Pulmonary artery endothelial cell (primary cell): ENCODE results near the gene ZDHHC14. TPM values are rescaled to one million over a fixed set of nuclear protein-coding genes. Genes with fewer than 3 reads are reported as not detected.
A peak's percentile ranks its signal among the peaks of the same experiment; 100 is the strongest.

ENCODE experiments used
- DNase-seq: peaks from one replicate; pipeline ENCODE4 v3.0.0-alpha.2; 2011; ENCODE audit warnings: low read depth, low spot score
- total RNA-seq: library from RNA; depleted of rRNA; stranded (reverse); fragments of >200 nt; gene quantifications from 2 replicates; pipeline ENCODE4 v1.2.3, GENCODE V29; 2014

ZDHHC14 gene
- total RNA-seq, 1 donor from 2014 or later = 9.4 TPM

DNA sequence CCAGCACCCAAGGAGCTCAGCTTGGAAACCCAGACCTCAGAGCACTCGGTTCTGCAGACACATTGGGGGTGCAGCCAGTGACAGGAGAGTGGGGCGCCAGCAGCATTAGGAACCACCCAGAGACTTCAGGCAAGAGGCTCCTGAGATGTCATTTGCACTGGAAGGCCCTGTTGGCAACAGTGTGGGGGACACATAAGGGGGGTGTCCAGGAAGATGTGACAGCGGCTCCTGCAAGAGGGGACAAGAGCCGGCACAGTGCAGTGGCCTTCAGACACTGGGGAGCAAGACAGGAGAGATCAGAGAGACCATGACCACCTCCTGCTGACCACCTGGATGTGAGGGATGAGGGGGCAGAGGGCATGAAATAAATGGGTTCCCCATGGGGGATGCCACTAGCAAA lies 235.0 kb downstream of the ZDHHC14 start:
- no peak for DNase-seq

GRCh38 chr6:157620944-157621343 lies 240.0 kb downstream of the ZDHHC14 start:
- DNase-seq = no peak

- DNase-seq = no peak
Measured at GRCh38 chr6:157621406-157621805, 240.4 kb downstream of the ZDHHC14 start.

DNA sequence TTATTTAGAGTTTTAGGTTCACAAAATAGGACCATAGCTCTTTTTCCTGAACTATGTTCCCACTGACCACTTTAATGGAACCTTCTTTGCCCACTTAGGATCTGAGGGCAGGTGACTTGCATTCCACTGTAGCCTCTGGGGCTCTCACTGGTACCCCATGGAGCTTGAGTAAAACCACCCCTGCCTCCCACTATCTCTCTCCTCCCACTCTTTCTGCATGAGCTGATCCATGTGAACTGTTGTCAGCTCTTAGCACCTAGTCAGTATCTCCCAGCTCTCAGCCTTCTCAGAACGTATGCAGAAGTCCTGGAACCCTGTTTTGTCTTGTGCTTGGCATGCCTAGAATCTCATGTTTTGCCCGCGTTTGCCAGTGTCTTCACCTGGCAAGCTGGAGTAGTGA lies 241.4 kb downstream of the ZDHHC14 start:
- DNase-seq = no peak

- DNase-seq = no peak
Measured at GRCh38 chr6:157625111-157625510, 244.1 kb downstream of the ZDHHC14 start.

- DNase-seq = no peak
Measured at GRCh38 chr6:157625764-157626163, 244.8 kb downstream of the ZDHHC14 start.

DNA sequence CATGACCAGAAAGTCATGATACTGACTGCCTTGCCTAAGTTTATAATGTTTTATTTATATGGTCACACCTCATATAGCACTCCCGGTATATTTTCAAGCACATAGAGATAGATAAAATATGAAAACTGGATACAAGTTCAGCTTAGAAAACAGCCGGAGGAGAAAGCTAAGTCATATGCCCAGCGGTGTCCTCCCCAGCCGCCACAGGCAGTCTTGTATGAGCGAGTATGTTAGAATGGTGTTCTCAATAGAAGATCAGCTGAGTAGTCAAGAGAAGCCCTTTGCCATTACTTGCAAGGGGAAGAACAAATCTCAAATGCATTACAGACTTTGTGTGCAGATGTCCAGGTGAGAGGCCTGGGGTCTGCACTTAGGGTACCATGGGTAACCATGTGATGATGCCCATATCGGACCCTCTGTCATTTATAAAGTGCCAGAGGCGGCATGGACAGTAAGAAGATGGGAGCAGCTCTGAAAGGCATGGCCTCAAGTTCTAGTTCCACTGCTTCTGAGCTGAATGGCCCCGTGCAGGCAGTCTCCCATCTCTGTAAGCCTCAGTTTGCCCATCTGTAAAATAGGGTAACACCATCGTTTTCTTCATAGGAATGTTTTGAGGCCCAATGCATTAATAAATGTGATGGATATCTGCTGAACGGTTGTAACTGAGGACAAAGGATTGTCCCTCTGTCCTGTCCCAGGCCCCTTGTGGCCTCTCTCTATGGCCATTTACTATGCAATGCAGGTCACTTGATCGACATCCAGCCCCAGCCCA lies 246.4 kb downstream of the ZDHHC14 start:
- DNase-seq = no peak

DNA sequence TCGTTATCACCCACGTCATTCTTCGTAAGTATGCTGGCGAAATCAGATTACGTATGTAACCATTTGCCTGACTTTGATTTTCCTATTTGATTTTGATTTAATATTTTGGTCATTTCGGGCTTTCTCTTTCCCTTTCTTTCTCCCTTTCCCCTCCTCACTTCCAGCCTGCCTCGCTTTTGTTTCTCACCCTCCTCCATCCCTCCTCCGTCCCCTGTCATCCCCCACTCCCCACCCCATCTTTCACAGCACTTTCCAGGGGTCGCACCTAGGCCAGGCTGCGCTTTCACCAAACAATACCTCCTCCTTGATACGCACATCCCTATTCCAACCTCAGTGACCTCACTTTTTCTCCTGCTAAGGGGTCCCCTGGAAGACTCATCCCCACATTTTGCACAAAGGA lies 247.5 kb downstream of the ZDHHC14 start:
- no peak for DNase-seq

GRCh38 chr6:157629220-157629619 lies 248.2 kb downstream of the ZDHHC14 start:
- no peak for DNase-seq

- no peak for DNase-seq
Measured at GRCh38 chr6:157630463-157631080, 249.6 kb downstream of the ZDHHC14 start.

DNA sequence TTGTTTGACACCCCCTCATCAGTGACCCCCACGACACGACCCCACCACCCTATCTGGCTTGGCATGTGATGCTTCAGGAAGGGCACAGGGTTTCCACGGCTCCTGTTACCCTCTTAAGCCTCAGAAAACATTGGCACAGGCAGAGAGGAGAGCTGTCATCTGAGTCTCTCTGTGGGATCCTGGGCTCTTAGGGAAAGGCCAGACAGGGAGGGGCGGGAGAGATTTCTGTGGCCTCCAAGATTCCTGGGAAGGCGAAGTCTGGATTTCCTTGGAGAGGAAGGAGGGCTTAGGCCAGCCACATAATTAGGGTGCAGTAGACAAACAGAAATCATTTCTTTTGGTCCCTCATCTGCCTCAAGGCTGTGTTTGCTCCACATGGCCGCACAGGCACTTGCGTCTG lies 250.4 kb downstream of the ZDHHC14 start:
- DNase-seq = no peak

DNA sequence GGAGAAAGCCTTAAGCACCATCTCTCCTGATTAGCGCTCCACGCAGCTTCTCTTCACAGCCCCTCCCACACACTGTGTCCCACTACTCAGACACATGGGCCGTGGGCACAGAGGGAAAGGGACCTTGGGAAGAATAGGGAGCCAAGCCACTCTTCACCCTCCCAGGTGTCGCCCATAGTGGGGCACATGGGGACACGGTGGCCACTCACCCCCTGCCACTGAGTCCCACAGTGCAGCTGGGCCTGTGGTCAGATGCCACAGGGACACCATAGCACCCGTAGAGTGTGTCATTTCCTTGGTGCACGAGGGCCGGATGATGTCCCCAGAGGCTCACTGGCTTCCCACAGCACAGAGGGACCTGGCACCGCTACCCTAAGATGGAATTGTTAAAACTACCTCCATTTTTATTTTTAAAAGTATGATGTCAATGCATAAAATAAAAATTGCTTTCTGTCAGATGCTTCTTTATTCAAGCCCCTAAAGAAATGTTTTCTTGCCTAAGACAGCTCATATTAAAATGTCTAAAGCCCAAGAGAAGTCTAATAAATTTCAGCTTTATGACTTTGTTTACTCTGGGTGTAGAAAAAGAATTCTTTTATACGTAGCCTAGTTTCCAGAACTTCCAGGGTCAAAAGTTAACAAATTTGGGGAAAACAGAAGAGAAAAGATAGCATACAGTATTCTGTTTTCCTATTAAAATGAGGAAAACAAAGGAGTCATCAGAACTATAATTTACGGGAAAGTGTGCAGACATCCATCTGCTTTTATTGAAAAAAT lies 251.0 kb downstream of the ZDHHC14 start:
- no peak for DNase-seq

GRCh38 chr6:157632821-157633220 lies 251.8 kb downstream of the ZDHHC14 start:
- DNase-seq = no peak

DNA sequence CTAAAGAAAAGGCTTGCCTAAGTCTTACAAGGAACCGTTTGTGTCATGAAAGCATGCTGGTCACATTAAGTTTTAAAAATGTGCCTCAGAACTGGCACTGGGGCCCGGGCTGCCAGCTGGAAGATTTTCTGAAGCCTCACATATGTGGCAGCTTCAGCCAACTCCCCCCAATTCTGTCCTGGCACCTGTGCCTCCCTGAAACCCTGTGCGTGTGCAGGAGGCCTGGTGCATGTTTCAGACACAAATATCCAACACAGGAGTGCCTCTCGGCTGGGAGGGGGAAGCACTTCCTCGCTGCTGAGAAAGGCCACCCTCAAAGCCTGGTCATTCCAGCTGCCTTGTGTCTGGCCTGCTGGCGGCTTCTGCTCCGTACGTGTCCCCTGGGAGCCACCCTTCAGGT lies 253.6 kb downstream of the ZDHHC14 start:
- DNase-seq = no peak

- no peak for DNase-seq
Measured at GRCh38 chr6:157635388-157636244, 254.6 kb downstream of the ZDHHC14 start.

DNA sequence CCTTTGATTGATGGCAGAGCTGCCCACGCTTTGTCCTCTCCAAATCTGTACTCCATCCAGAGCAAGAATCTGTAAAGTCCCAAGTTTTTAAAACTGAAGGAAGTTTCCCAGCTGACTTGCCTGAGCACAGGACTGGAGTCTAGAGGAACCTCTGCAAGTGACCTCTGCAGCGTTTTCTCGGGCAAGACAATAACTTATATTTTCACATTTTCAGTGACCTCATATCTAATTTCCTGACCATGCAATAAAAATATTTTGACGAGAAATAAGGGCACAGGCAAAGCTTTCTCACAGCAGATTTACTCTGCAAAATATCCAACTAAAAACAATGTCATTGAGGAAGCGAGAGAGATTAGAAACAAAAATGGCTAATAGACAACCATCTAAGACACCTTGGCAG lies 256.5 kb downstream of the ZDHHC14 start:
- peak; percentile 24 for DNase-seq

DNA sequence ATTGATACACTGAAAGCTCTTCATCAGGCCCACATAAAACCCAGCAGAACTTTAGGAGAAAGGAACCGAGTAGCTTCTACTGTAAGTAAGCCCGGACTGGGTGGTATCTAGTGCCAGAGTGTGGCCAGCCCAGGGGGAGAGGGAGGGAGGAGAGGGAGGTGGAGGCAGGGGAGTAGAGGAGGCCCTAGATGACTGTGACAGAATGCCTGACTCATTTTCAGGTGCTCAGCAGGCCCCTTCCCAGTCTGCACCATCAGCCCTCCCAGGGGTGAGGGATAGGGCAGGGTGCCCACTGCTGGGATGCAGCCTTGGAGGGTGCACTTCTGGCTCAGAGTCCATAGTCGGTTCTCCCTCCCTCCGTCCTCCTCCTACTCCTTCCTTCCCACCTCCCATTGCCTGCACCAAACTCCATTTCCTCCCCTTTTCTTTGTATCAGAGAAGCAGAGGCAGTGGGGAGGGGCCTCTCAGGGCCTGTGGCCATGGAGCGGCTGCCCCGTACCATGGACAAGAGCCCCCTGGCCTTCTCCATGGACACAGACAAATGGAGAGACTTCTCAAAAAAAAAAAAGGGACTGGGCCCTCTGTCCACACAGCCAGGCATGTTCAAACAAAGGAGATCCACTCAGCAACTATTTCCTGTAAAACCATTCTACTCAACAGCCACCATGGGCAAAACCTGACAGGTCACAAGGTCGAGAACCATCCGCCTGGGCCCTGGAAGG lies 257.1 kb downstream of the ZDHHC14 start:
- no peak for DNase-seq

GRCh38 chr6:157638779-157639178 lies 257.8 kb downstream of the ZDHHC14 start:
- DNase-seq = no peak

DNA sequence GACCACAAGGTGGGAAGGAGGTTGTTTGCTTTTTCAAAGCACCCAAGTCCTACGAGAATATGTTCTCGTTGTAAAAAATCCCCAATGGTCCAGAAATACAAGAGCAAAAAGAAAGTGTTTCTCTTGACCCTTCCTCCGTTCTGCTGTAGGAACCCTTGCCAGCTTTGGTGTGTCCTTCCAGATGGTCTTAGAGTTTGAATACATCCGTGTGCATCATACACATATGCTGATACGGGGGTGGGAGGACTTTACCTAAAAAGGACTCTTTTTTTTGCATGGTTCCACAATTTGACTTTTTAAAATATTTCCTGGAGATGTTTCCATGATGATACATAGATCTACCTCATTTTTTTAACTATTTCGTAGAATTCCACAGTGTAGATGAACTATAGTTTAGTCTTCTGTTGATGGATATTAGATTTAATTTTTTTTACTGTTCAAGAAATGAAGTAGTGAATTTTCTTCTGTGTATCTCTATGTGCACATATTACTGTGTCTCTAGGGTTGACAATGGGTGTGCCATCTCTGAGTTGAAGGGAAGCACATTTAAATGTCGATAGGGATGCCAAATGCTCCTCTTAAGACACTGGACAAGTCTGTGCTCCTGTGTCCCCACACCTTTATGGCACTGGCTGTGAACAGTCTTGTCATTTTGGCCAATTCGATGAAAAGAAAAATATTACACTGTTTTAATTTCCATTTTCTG lies 259.9 kb downstream of the ZDHHC14 start:
- DNase-seq = no peak

DNA sequence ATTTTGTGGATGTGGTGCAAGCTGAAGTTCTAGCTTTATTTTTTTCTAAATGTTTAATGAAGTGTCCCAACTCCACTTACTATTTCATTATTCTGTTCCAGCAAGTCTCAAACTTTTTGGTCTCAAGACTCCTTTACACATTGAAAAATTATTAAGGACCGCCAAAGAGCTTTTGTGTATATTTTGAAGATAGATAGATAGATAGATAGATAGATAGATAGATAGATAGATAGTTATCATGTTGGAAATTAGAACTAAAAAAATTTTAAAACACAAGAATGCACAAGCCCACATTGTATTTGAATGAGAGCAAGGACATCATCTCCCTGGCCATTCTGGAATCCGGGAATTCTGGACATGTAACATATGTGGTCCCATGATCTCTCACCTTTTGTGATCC lies 260.8 kb downstream of the ZDHHC14 start:
- no peak for DNase-seq
